ENCODE data around the gene OR51E2.

OR51E2 gene

DNA sequence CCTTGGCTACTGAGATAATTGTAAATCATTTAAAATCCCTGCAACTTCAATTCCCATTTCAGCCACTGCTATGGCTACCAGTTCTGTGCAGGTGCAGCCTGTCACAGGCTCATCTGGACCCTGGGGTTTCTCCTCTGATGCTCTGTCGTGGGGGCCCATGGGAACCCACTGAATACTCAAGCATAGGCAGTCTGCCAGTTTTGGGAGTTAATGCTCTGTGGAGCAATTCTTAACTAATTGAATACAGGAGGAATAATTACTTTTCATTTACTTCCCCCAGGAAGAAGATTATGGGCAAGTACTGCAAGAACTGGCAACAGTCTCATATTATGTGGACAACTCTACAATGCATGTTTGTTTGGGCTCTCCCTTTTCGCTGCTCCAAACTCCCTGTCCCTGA, 25.9 kb downstream of the OR51E2 start:
- ChIA-PET CTCF (no interaction called here), POLR2A (no interaction called here)
- no peaks in the 10 kb centered on the region for H3K4me1 ChIP-seq (ENCODE audit: control insufficient read depth, insufficient read depth, low read length)
- H3K4me3 ChIP-seq (ENCODE audit: low read depth, low read length) = no peak overlapping the region
- TF ChIP-seq ZNF514 (tag by site-specific recombination; IDR thresholded peaks at IDR 0.05) = no peak
- no peak for TF ChIP-seq ZNF830 (tag by site-specific recombination; IDR thresholded peaks at IDR 0.05; ENCODE audit: low read depth)
- no peak for TF ChIP-seq MYNN (tag by site-specific recombination; IDR thresholded peaks at IDR 0.05; ENCODE audit: borderline replicate concordance)
- TF ChIP-seq ZEB2 (tag by site-specific recombination; IDR thresholded peaks at IDR 0.05) = no peak
- TF ChIP-seq KLF16 (tag by site-specific recombination; IDR thresholded peaks at IDR 0.05) = no peak
- TF ChIP-seq ZNF140 (tag by site-specific recombination; IDR thresholded peaks at IDR 0.05) = no peak
- no peak for TF ChIP-seq SP7 (tag by site-specific recombination; IDR thresholded peaks at IDR 0.05)
- TF ChIP-seq GFI1B (tag by site-specific recombination; IDR thresholded peaks at IDR 0.05) = no peak
- no peak for TF ChIP-seq ZNF19 (tag by site-specific recombination; IDR thresholded peaks at IDR 0.05; ENCODE audit: low read depth)
- TF ChIP-seq ZNF292 (tag by site-specific recombination; IDR thresholded peaks at IDR 0.05; ENCODE audit: borderline replicate concordance, low read depth) = no peak
- no peaks in the 10 kb centered on the region for H3K9me3 ChIP-seq (ENCODE audit: control insufficient read depth, insufficient read depth, low read depth, low read length)
- H3K27ac ChIP-seq (ENCODE audit: extremely low read depth, low read depth, low read length) = no peak overlapping the region
- H3K36me3 ChIP-seq (ENCODE audit: control insufficient read depth in 2 of 2, insufficient read depth in 1 of 2, low read length in 2 of 2) = no peaks in the 10 kb centered on the region

- H3K27ac ChIP-seq (ENCODE audit: extremely low read depth, low read depth, low read length) = no peak overlapping the region
- no peaks in the 10 kb centered on the region for H3K4me1 ChIP-seq (ENCODE audit: control insufficient read depth, insufficient read depth, low read length)
- no peak overlapping the region for H3K4me3 ChIP-seq (ENCODE audit: low read depth, low read length)
- no peaks in the 10 kb centered on the region for H3K36me3 ChIP-seq (ENCODE audit: control insufficient read depth in 2 of 2, insufficient read depth in 1 of 2, low read length in 2 of 2)
- ChIA-PET CTCF (no interaction called here), POLR2A (no interaction called here)
- no peak for TF ChIP-seq ZNF211 (tag by site-specific recombination; IDR thresholded peaks at IDR 0.05; ENCODE audit: low read depth)
- no peak for TF ChIP-seq WT1 (tag by site-specific recombination; IDR thresholded peaks at IDR 0.05)
- TF ChIP-seq KLF7 (tag by site-specific recombination; IDR thresholded peaks at IDR 0.05; ENCODE audit: borderline replicate concordance) = no peak
- no peak for TF ChIP-seq ZNF624 (tag by site-specific recombination; IDR thresholded peaks at IDR 0.05)
- TF ChIP-seq ZNF530 (tag by site-specific recombination; IDR thresholded peaks at IDR 0.05; ENCODE audit: low read depth) = no peak
- TF ChIP-seq ZNF776 (tag by site-specific recombination; IDR thresholded peaks at IDR 0.05; ENCODE audit: borderline replicate concordance) = no peak
- H3K9me3 ChIP-seq (ENCODE audit: control insufficient read depth, insufficient read depth, low read depth, low read length) = no peaks in the 10 kb centered on the region
These were observed 32.2 kb downstream of the OR51E2 start for GRCh38 chr11:4665424-4665823.

DNA sequence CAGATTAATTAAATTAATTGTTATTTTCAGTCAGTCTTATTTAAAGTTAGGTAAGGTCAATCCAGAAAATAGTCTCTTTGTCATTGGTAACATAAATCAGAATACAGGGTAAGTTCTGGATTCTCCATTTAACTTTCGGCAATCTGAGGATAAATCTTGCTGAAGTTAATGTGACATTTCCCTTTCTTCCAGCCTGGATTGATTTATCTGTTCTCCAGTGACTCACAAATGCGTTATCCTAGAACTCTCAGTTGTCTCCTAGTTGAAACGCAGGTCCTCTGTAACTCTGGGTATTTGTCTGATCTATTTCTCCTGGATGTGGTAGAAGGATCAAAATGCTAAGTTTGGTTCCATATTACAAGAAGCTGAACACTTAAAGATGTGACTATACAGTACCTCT, 32.9 kb downstream of the OR51E2 start:
- Histone ChIP-seq H3K27ac (ENCODE audit: extremely low read depth, low read depth, low read length) (no peak overlapping the region), H3K4me1 (ENCODE audit: control insufficient read depth, insufficient read depth, low read length) (no peaks in the 10 kb centered on the region), H3K4me3 (ENCODE audit: low read depth, low read length) (no peak overlapping the region), H3K36me3 (ENCODE audit: control insufficient read depth in 2 of 2, insufficient read depth in 1 of 2, low read length in 2 of 2) (no peaks in the 10 kb centered on the region), H3K9me3 (ENCODE audit: control insufficient read depth, insufficient read depth, low read depth, low read length) (no peaks in the 10 kb centered on the region)
- ChIA-PET CTCF (no interaction called here), POLR2A (no interaction called here)
- TF ChIP-seq, protein P1, sequence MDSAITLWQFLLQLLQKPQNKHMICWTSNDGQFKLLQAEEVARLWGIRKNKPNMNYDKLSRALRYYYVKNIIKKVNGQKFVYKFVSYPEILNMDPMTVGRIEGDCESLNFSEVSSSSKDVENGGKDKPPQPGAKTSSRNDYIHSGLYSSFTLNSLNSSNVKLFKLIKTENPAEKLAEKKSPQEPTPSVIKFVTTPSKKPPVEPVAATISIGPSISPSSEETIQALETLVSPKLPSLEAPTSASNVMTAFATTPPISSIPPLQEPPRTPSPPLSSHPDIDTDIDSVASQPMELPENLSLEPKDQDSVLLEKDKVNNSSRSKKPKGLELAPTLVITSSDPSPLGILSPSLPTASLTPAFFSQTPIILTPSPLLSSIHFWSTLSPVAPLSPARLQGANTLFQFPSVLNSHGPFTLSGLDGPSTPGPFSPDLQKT (IDR thresholded peaks at IDR 0.05; ENCODE audit: borderline replicate concordance, low read depth, low read length) = no peak
- TF ChIP-seq ZNF555 (tag by site-specific recombination; conservative IDR thresholded peaks at IDR 0.05) (no peak), ZNF391 (tag by site-specific recombination; IDR thresholded peaks at IDR 0.05; ENCODE audit: borderline replicate concordance, low read depth) (no peak), ZNF10 (tag by site-specific recombination; IDR thresholded peaks at IDR 0.05) (no peak), ZNF658 (tag by site-specific recombination; IDR thresholded peaks at IDR 0.05) (no peak), ZBTB17 (tag by site-specific recombination; IDR thresholded peaks at IDR 0.05) (0 out of 2 replicates have a peak, but pooled peaks have one; percentile 17), ZNF621 (tag by site-specific recombination; IDR thresholded peaks at IDR 0.05) (no peak)
